Activated CD4-positive, alpha-beta T cell treated with anti-CD3 and anti-CD28 coated beads, Interleukin-2, Interleukin-4, amounts not matched to agents 100 ng/mL and 50 ng/mL, durations not matched to agents 16 hours and 8 hours (primary cell): ENCODE results near the gene IL1RAPL1.
A peak's percentile ranks its signal among the peaks of the same experiment; 100 is the strongest.

Experiments
- DNase-seq: peaks from one replicate; pipeline ENCODE4 v3.0.0-alpha.2; 2020; ENCODE audit warnings: low spot score

Gene IL1RAPL1

DNA sequence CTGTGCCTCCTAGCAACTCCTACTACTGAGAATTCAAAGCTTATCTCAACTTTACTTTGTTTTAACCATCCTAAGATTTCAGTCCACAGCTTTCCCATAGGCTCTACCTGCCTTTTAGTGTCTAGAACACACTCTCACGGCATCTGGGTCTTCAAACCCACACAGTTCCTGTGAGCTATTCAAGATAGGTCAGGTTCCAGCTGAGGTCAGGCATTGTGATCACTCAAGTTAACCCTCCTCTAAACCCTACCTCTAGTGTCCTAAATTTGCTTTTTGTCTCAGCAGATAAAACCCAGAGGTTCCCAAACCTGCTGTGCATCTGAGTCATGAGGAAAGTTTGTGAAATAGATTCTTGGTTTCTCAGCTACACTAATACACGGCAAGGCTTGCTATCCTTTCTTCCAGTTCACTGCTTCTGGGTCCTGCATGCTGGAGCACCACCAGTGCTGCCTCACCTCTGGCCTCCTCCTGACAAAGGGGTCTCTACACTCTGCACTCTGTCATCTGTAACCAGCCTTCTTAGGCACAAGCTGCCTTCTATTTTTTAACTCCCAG is 1303.5 kb downstream of the IL1RAPL1 start:
- DNase-seq, result no peak

DNA sequence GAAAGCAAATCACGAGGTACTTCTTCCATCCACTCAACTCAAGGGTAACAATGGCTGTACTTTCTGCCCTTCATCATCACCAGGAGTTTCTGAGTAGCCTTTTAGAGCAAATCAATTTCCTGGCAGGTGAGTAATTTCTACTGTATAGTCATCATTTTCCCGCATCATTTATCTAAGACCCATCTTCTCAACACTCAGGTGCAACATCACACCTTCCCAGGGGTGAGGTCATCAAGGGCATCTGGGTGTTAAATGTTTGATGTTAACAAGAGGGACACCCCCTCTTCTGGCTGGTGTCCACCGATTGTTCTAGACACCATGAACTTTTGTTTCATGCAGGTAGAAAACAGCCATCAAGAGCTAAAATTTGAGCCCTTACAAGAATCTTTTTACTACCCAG is 1314.8 kb downstream of the IL1RAPL1 start:
- DNase-seq, result peak; percentile 3

DNA sequence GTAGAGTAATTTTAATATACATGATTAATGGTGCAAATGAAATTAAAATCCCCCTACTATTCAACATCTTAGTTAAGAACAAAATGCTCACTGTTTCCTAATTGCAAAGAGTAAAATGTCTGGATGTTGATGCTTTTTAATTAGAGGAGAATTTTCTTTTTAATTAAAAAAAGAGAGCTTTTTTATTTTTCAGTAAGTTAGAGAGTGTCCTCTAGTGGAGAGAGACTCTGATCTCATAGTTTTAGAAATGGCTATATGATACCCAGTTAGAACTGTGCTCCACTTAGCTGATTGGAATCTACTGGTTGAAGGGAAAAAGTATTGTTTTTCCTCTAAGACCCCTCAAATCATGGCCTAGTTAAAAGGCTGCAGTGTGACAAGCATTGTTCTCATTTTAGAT is 1316.1 kb downstream of the IL1RAPL1 start:
- no peak for DNase-seq

DNA sequence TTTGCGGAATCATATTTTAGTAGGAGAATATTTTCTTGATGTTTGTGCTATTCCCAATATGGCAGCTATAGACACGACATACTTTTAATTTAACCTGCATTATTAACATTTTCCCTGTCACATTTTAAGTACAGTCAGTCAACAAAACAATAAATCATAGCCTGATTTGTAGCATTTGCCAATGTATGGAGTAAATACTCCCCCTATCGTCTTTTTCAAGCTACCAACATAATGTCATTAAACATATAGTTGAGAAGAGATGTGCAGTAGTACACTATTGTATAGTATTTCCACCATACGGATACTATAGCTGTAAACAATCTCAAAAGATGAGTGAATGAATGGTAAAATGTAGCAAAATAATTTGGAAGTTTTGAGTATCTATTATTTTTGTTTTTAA is 1324.4 kb downstream of the IL1RAPL1 start:
- no peak for DNase-seq

- no peak for DNase-seq
Measured at GRCh38 chrX:29913647-29914046, 1326.4 kb downstream of the IL1RAPL1 start.

DNA sequence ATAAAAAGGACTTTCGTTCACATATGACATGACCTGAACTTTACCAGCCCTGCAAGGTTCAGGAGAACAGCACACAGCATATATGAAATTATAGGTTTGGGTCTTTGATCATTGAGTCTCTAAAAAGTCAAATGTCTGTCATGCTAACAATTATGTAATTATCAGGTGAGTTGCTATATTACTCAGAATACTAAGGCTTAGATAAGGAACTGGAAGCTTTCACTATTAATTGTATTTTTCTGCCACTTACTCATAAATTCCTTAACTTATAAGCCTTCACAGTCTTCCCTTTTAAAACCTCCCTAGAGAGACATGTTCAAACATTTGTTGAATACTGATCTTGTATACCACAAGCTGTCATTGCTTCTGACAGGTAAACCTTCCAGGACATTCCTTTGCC is 1335.4 kb downstream of the IL1RAPL1 start:
- no peak for DNase-seq

GRCh38 chrX:29926056-29926455 is 1338.8 kb downstream of the IL1RAPL1 start:
- DNase-seq, result no peak

GRCh38 chrX:29926659-29927058 is 1339.4 kb downstream of the IL1RAPL1 start:
- DNase-seq, result no peak

GRCh38 chrX:29935455-29935854 is 1348.2 kb downstream of the IL1RAPL1 start:
- DNase-seq, result no peak

DNA sequence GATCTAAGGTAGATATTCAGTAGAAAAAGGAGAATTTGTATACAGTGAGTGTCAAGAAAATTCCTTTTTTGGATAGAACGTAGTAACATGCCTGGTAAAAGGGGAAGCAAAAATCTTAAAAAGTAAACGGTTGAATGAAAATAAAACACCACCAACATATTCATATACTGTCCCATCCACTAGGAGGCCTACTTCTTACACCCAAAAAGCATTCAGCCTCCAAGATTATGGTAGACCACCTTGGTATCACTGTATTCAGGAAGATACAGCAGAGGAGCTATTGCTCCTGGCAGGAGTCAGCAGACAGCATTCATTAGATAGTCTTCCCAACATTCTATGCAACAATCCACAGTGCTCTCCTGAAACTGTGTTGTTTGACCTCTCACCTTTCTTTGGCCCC is 1353.5 kb downstream of the IL1RAPL1 start:
- DNase-seq, result no peak

GRCh38 chrX:29941287-29941686 is 1354.0 kb downstream of the IL1RAPL1 start:
- no peak for DNase-seq

DNA sequence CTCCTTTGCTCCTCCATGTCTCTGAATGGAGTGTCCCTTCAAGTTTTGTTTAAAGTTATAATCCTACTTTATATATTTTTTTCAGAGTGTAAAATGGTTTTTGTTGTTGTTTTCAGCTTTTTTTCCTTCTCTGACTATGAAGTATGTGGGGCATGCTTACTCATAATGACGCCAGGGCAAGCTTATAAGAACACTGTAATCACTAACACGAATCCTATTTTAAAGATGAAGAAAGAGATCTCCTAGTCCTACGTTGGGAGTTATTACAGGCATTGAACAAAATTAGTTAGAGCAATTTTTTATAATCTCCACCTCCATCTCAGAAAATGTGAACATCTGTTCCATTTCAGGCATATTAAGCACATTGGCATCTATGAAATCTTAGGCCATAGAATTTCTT is 1360.0 kb downstream of the IL1RAPL1 start:
- no peak for DNase-seq

DNA sequence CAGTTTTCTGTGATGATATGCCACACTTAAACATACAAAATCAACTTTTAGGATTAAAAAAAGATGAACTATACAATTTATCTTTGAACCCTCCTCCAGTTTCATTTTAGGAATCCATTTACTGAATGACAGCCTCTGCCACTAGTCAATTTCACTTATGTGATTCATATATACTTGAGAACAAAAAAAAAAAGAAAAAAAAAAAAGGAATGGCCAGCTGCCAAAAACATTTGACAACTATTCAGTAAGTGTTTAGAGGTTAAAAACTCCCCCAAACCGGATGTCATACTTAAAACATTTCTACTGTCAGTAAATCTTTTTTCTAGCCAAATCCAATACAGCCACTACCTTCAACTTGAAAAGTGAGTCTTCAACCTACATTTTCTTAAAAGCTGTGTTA is 1361.4 kb downstream of the IL1RAPL1 start:
- DNase-seq, result no peak

DNA sequence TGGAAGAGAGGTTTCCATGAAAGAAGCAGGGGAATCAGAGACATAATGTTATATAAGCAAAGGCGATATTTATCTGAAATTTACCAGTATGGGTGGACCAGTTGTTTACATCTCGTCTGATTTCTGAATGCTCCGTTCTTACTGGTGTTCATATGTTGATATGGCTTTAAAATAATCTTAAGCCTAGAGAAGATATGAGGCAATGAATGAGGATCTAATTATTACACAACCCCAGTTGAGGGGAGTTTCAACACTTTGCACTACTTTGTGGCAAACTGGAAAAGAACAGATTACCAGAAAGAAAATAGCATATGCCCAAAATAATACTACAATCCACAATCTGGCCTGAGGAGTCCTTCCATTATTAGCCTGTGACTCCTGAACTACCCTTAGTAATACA is 1364.8 kb downstream of the IL1RAPL1 start:
- no peak for DNase-seq

- no peak for DNase-seq
Measured at GRCh38 chrX:29962061-29962460, 1374.8 kb downstream of the IL1RAPL1 start.

DNA sequence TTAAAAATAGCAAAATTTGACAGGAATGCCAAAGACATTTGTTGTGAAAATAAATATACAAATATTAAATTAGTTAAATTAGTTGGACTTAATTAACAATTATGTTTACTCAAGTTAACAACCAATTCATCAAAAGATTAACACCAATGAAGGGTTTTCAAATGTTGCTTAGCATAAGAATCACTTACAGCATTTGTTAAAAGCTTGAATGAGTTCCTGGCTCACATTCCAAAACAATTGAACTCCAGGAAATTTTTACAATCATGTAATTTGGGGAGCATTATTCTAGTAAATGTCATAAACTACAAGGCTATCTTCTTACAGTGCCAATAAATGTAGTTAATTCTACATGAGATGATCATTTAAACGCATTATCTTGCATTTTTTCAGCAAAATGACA is 1378.4 kb downstream of the IL1RAPL1 start:
- DNase-seq, result no peak

- DNase-seq, result no peak
Measured at GRCh38 chrX:29992083-29992482, 1404.8 kb downstream of the IL1RAPL1 start.

DNA sequence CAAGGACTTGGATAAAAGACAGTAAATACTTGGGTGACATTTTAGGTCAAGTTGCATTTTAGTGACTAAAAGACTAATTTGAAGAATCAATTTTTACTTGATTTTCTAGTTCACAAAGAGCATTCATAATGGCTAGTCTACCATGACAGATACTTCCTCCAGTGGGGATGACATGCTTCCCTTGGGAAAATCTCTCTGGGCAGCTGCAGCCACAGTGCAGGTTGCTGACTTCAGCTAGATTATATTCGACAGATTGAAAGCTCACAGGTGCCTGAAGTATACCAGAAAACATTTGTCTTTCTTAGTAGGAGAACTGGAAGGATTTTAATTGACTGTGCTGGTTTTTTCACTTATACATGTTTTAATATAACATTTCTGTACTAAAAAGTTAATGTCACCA is 1418.6 kb downstream of the IL1RAPL1 start:
- DNase-seq, result no peak
